ENCODE results near the gene ST3GAL4. TPM values are rescaled to one million over a fixed set of nuclear protein-coding genes. Genes with fewer than 3 reads are reported as not detected.

The ST3GAL4 gene
- total and polyA plus RNA-seq, 10 of the 15 experiments (the other 5 are each of a cell fraction or from before 2014, with no cell fraction given), result 3.8 to 8.1 (median 6.5) TPM; not detected in 2

- ChIA-PET POLR2A (no interaction called here), CTCF (no interaction called here), RAD21 (ENCODE audit: unreplicated experiment) (no interaction called here), SMC1A (ENCODE audit: uncharacterized antibody, unreplicated experiment) (no interaction called here)
- WGBS (ENCODE audit: insufficient coverage, insufficient replicate concordance, low lambda C conversion rate, missing lambda C conversion rate), result 74% methylated on average over 12 of the region's 12 CpGs
- H3K4me2 ChIP-seq (ENCODE audit: control insufficient read depth, insufficient read depth), result no peak overlapping the region
- no peak overlapping the region for H2AFZ ChIP-seq (ENCODE audit: control insufficient read depth, low read depth, low read length)
- no peak overlapping the region for H3K4me3 ChIP-seq
- no peak for DNase-seq (ENCODE audit: low read depth, low spot score)
- BruUV-seq (replicated peaks), result no TSS peak
- no peaks in the 10 kb centered on the region for H3K79me2 ChIP-seq (ENCODE audit: control insufficient read depth, insufficient read depth, low read length)
- TF ChIP-seq NR2F1 (conservative IDR thresholded peaks at IDR 0.05) (no peak), SIX5 (IDR thresholded peaks at IDR 0.05; ENCODE audit: low read depth, low read length, severe bottlenecking) (no peak), KLF5 (IDR thresholded peaks at IDR 0.05; ENCODE audit: partially characterized antibody) (no peak), SMAD5 (IDR thresholded peaks at IDR 0.05; ENCODE audit: low read depth) (no peak), FOXM1 (IDR thresholded peaks at IDR 0.05; ENCODE audit: low read depth, low read length) (no peak)
- TF ChIP-seq, protein P1, sequence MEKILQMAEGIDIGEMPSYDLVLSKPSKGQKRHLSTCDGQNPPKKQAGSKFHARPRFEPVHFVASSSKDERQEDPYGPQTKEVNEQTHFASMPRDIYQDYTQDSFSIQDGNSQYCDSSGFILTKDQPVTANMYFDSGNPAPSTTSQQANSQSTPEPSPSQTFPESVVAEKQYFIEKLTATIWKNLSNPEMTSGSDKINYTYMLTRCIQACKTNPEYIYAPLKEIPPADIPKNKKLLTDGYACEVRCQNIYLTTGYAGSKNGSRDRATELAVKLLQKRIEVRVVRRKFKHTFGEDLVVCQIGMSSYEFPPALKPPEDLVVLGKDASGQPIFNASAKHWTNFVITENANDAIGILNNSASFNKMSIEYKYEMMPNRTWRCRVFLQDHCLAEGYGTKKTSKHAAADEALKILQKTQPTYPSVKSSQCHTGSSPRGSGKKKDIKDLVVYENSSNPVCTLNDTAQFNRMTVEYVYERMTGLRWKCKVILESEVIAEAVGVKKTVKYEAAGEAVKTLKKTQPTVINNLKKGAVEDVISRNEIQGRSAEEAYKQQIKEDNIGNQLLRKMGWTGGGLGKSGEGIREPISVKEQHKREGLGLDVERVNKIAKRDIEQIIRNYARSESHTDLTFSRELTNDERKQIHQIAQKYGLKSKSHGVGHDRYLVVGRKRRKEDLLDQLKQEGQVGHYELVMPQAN (conservative IDR thresholded peaks at IDR 0.05), result no peak
- H3K36me3 ChIP-seq (ENCODE audit: control insufficient read depth in 2 of 2, insufficient read depth in 2 of 2, low read length in 1 of 2), result no peaks in the 10 kb centered on the region
- no peaks in the 10 kb centered on the region; the same call in 1 of the 2 replicates for H4K20me1 ChIP-seq (ENCODE audit: control insufficient read depth, insufficient read depth)
- no peak overlapping the region for H3K9ac ChIP-seq (ENCODE audit: control insufficient read depth, insufficient read depth, low read length)
- FAIRE-seq, result no peak
- no peaks in the 10 kb centered on the region for H3K27me3 ChIP-seq (replicated peaks in 1 of 2; ENCODE audit: control insufficient read depth in 2 of 2, insufficient read depth in 2 of 2, low read length in 1 of 2)
- H3K27ac ChIP-seq (ENCODE audit: control insufficient read depth, insufficient read depth), result no peak overlapping the region
- H3K4me1 ChIP-seq (ENCODE audit: control insufficient read depth, insufficient read depth, low read length), result peaks cover 3% of the 10 kb centered on the region; the same call in 1 of the 2 replicates
- intact Hi-C loops (cut with micrococcal nuclease; ENCODE audit: unreplicated experiment) (no loop called here), in situ Hi-C loops (cut with MboI) (no loop called here)
- H3K9me3 ChIP-seq (replicated peaks; ENCODE audit: control insufficient read depth, insufficient read depth, low read length), result no peaks in the 10 kb centered on the region
- ATAC-seq, result no peak
These were observed 51.6 kb downstream of the ST3GAL4 start for GRCh38 chr11:126407101-126407521.

Data from GM12878 (cell line).